HepG2 (cell line): ENCODE results near the gene VPS50. TPM values are rescaled to one million over a fixed set of nuclear protein-coding genes. Genes with fewer than 3 reads are reported as not detected.

Experiments
- HOMEZ ChIP-seq: IDR thresholded peaks from 2 replicates; pipeline ENCODE4 v1.6.1; 2016; ENCODE audit warnings: low read depth
- PITX1 ChIP-seq: sonication (generic); formaldehyde crosslinking; IDR thresholded peaks from 2 replicates; pipeline ENCODE4 v1.5.1; 2020; ENCODE audit warnings: mild to moderate bottlenecking, missing genetic modification reagents
- PREB ChIP-seq: sonication (generic); formaldehyde crosslinking; IDR thresholded peaks from 2 replicates; pipeline ENCODE4 v1.4.0; 2020; ENCODE audit warnings: missing genetic modification reagents
- SKI ChIP-seq: fragments of 450-650 bp; IDR thresholded peaks from one replicate; pipeline ENCODE4 v1.6.1; 2018; ENCODE audit warnings: mild to moderate bottlenecking; ENCODE audit not compliant: partially characterized antibody
- TCF7 ChIP-seq: sonication (generic); IDR thresholded peaks from 2 replicates; pipeline ENCODE4 v1.6.1; 2016; ENCODE audit warnings: antibody characterized with exemption, low read depth
- ZNF646 ChIP-seq: sonication (generic); formaldehyde crosslinking; IDR thresholded peaks from 2 replicates; pipeline ENCODE4 v1.9.0; 2021; ENCODE audit warnings: mild to moderate bottlenecking, missing genetic modification reagents
- polyA plus RNA-seq, 8 experiments: library from polyadenylated mRNA; depleted of rRNA in 3 of 8; stranded (reverse) in 7 of 8; unstranded in 1 of 8; fragments of >200 nt; fragmentation: Illumina TruSeq in 4 of 8; extraction: Trizol in 4 of 8; gene quantifications; 2 replicates each; pipeline versions ENCODE4 v1.2.1 to v1.2.3, GENCODE V29; 2011 to 2016; ENCODE audit warnings: low read depth in 4 of 8, missing spikeins in 1 of 8, mixed read lengths in 1 of 8; ENCODE audit not compliant: insufficient read depth in 1 of 8
- total RNA-seq, 5 experiments: library from RNA; depleted of rRNA; stranded (reverse); fragments of >200 nt; fragmentation: Illumina TruSeq; extraction: Trizol; gene quantifications; 2 replicates each; pipeline ENCODE4 v1.2.3, GENCODE V29; 2016; ENCODE audit warnings: low read depth in 1 of 5
- TF ChIP-seq, protein P1 (sequence below): sonication (generic); formaldehyde crosslinking; IDR thresholded peaks from 2 replicates; pipeline ENCODE4 v1.4.0; 2020; ENCODE audit warnings: missing genetic modification reagents, borderline replicate concordance
- TF ChIP-seq, protein P2 (sequence below): IDR thresholded peaks from 2 replicates; pipeline ENCODE4 v1.6.1; 2016
- TF ChIP-seq, protein P3 (sequence below): sonication (generic); formaldehyde crosslinking; IDR thresholded peaks from 2 replicates; pipeline ENCODE4 v1.4.0; 2020; ENCODE audit warnings: missing genetic modification reagents, borderline replicate concordance

The VPS50 gene
- total and polyA plus RNA-seq, 2 of the 13 experiments (the other 11 are each of a cell fraction or from before 2014, with no cell fraction given), result 10.3 to 20.4 TPM

- TF ChIP-seq, protein P1, sequence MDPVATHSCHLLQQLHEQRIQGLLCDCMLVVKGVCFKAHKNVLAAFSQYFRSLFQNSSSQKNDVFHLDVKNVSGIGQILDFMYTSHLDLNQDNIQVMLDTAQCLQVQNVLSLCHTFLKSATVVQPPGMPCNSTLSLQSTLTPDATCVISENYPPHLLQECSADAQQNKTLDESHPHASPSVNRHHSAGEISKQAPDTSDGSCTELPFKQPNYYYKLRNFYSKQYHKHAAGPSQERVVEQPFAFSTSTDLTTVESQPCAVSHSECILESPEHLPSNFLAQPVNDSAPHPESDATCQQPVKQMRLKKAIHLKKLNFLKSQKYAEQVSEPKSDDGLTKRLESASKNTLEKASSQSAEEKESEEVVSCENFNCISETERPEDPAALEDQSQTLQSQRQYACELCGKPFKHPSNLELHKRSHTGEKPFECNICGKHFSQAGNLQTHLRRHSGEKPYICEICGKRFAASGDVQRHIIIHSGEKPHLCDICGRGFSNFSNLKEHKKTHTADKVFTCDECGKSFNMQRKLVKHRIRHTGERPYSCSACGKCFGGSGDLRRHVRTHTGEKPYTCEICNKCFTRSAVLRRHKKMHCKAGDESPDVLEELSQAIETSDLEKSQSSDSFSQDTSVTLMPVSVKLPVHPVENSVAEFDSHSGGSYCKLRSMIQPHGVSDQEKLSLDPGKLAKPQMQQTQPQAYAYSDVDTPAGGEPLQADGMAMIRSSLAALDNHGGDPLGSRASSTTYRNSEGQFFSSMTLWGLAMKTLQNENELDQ, result no peak
- TF ChIP-seq, protein P2, sequence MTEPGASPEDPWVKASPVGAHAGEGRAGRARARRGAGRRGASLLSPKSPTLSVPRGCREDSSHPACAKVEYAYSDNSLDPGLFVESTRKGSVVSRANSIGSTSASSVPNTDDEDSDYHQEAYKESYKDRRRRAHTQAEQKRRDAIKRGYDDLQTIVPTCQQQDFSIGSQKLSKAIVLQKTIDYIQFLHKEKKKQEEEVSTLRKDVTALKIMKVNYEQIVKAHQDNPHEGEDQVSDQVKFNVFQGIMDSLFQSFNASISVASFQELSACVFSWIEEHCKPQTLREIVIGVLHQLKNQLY (CRISPR knock-in tag), result no peak
- TF ChIP-seq, protein P3, sequence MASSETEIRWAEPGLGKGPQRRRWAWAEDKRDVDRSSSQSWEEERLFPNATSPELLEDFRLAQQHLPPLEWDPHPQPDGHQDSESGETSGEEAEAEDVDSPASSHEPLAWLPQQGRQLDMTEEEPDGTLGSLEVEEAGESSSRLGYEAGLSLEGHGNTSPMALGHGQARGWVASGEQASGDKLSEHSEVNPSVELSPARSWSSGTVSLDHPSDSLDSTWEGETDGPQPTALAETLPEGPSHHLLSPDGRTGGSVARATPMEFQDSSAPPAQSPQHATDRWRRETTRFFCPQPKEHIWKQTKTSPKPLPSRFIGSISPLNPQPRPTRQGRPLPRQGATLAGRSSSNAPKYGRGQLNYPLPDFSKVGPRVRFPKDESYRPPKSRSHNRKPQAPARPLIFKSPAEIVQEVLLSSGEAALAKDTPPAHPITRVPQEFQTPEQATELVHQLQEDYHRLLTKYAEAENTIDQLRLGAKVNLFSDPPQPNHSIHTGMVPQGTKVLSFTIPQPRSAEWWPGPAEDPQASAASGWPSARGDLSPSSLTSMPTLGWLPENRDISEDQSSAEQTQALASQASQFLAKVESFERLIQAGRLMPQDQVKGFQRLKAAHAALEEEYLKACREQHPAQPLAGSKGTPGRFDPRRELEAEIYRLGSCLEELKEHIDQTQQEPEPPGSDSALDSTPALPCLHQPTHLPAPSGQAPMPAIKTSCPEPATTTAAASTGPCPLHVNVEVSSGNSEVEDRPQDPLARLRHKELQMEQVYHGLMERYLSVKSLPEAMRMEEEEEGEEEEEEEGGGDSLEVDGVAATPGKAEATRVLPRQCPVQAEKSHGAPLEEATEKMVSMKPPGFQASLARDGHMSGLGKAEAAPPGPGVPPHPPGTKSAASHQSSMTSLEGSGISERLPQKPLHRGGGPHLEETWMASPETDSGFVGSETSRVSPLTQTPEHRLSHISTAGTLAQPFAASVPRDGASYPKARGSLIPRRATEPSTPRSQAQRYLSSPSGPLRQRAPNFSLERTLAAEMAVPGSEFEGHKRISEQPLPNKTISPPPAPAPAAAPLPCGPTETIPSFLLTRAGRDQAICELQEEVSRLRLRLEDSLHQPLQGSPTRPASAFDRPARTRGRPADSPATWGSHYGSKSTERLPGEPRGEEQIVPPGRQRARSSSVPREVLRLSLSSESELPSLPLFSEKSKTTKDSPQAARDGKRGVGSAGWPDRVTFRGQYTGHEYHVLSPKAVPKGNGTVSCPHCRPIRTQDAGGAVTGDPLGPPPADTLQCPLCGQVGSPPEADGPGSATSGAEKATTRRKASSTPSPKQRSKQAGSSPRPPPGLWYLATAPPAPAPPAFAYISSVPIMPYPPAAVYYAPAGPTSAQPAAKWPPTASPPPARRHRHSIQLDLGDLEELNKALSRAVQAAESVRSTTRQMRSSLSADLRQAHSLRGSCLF (CRISPR knock-in tag), result no peak; the same call in 1 of the 2 replicates
- TF ChIP-seq PITX1 (CRISPR knock-in tag) (peak; percentile 76; the same call in 1 of the 2 replicates), TCF7 (no peak), ZNF646 (CRISPR knock-in tag) (no peak), SKI (peak; percentile 14), HOMEZ (CRISPR knock-in tag) (0 out of 2 replicates have a peak, but pooled peaks have one; percentile 35), PREB (CRISPR knock-in tag) (no peak)
Measured at GRCh38 chr7:93231799-93232672, at the start of gene VPS50 (continued).
